Measurements from ENCODE around the gene TTC33. TPM values are rescaled to one million over a fixed set of nuclear protein-coding genes. Genes with fewer than 3 reads are reported as not detected.
A peak's percentile ranks its signal among the peaks of the same experiment; 100 is the strongest.

TTC33 gene
- total RNA-seq, 1 donor from 2014 or later = 20.1 TPM

DNA sequence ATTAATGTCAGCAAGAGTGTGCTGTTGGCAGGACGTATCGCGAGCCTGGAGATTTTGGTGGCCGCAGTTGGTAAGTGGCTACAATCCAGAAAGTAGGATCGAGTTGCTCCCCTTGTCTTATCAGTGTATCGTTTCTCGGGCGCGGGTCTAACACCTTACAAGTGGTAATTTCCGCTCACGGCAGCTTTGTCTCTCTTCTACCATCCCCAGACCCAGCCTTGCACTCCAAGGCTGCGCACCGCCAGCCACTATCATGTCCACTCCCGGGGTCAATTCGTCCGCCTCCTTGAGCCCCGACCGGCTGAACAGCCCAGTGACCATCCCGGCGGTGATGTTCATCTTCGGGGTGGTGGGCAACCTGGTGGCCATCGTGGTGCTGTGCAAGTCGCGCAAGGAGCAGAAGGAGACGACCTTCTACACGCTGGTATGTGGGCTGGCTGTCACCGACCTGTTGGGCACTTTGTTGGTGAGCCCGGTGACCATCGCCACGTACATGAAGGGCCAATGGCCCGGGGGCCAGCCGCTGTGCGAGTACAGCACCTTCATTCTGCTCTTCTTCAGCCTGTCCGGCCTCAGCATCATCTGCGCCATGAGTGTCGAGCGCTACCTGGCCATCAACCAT, 74.9 kb downstream of the TTC33 start:
- Mint-ChIP-seq H3K36me3 (peaks cover 5% of the 10 kb centered on the region), H3K4me1 (peaks cover 70% of the 10 kb centered on the region), H3K27ac (peak overlapping the region; percentile 5), H3K4me3 (peak overlapping the region; percentile 75), H3K27me3 (ENCODE audit: low read depth) (peaks cover 26% of the 10 kb centered on the region), H3K9me3 (no peaks in the 10 kb centered on the region)
- peak in 1 of 2 experiments; percentile 41 for DNase-seq (ENCODE audit: low spot score in 2 of 2, unreplicated experiment in 2 of 2)
- TF ChIP-seq, protein P1, sequence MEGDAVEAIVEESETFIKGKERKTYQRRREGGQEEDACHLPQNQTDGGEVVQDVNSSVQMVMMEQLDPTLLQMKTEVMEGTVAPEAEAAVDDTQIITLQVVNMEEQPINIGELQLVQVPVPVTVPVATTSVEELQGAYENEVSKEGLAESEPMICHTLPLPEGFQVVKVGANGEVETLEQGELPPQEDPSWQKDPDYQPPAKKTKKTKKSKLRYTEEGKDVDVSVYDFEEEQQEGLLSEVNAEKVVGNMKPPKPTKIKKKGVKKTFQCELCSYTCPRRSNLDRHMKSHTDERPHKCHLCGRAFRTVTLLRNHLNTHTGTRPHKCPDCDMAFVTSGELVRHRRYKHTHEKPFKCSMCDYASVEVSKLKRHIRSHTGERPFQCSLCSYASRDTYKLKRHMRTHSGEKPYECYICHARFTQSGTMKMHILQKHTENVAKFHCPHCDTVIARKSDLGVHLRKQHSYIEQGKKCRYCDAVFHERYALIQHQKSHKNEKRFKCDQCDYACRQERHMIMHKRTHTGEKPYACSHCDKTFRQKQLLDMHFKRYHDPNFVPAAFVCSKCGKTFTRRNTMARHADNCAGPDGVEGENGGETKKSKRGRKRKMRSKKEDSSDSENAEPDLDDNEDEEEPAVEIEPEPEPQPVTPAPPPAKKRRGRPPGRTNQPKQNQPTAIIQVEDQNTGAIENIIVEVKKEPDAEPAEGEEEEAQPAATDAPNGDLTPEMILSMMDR (IDR thresholded peaks at IDR 0.05; ENCODE audit: unreplicated experiment) = peak; percentile 38

- peaks cover 29% of the 10 kb centered on the region for H3K27me3 Mint-ChIP-seq (ENCODE audit: low read depth)
- peaks cover 62% of the 10 kb centered on the region for H3K4me1 Mint-ChIP-seq
- H3K9me3 Mint-ChIP-seq = no peaks in the 10 kb centered on the region
- DNase-seq (ENCODE audit: low spot score in 2 of 2, unreplicated experiment in 2 of 2) = peak; percentile 26 to 45
- TF ChIP-seq, protein P1 (IDR thresholded peaks at IDR 0.05; ENCODE audit: unreplicated experiment) = no peak
- H3K27ac Mint-ChIP-seq = peak within 1 kb of the TSS; percentile 98
- peaks cover 3% of the 10 kb centered on the region for H3K36me3 Mint-ChIP-seq
- H3K4me3 Mint-ChIP-seq = peak within 1 kb of the TSS; percentile 75
Observed at GRCh38 chr5:40679913-40680681, 75.7 kb downstream of the TTC33 start, which contains the start of gene PTGER4. Gene PTGER4, plus strand, starts transcription at chr5:40679915. Its CDS starts 1,079 bp downstream, at chr5:40680994.

- no peaks in the 10 kb centered on the region for H3K9me3 Mint-ChIP-seq
- peaks cover 29% of the 10 kb centered on the region for H3K27me3 Mint-ChIP-seq (ENCODE audit: low read depth)
- H3K27ac Mint-ChIP-seq = peak overlapping the region; percentile 98
- peaks cover 3% of the 10 kb centered on the region for H3K36me3 Mint-ChIP-seq
- TF ChIP-seq, protein P1 (IDR thresholded peaks at IDR 0.05; ENCODE audit: unreplicated experiment) = no peak
- peak; percentile 83 to 94 for DNase-seq (ENCODE audit: low spot score in 2 of 2, unreplicated experiment in 2 of 2)
- peaks cover 59% of the 10 kb centered on the region for H3K4me1 Mint-ChIP-seq
- peak overlapping the region; percentile 75 for H3K4me3 Mint-ChIP-seq
Observed at GRCh38 chr5:40679148-40679912, 76.4 kb downstream of the TTC33 start.

GRCh38 chr5:40678460-40679147, 77.2 kb downstream of the TTC33 start:
- peaks cover 29% of the 10 kb centered on the region for H3K27me3 Mint-ChIP-seq (ENCODE audit: low read depth)
- TF ChIP-seq, protein P1 (IDR thresholded peaks at IDR 0.05; ENCODE audit: unreplicated experiment) = no peak
- no peak for DNase-seq (ENCODE audit: low spot score in 2 of 2, unreplicated experiment in 2 of 2)
- H3K36me3 Mint-ChIP-seq = peaks cover 3% of the 10 kb centered on the region
- H3K4me3 Mint-ChIP-seq = peak overlapping the region; percentile 75
- H3K4me1 Mint-ChIP-seq = peaks cover 53% of the 10 kb centered on the region
- H3K27ac Mint-ChIP-seq = peak overlapping the region; percentile 98
- no peaks in the 10 kb centered on the region for H3K9me3 Mint-ChIP-seq

DNA sequence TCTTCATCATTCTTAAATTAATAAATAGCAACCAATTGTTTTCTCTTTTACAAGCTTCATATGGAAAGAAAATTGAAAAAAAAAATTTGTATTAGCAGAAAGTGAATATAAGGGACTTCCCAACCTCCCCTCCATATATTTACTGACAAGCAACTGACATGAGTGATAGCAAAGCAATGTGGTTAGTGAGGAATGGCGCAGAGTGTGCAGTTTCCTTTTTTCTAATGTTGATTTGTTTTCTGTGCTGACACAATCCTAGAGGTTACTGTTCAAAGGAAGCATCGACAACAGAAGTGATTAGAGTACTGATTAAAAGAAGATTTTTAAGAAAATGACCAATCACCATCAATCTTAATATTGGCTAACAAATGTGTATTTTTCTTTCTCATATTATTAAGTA, 77.7 kb downstream of the TTC33 start:
- Mint-ChIP-seq H3K27ac (peak overlapping the region; percentile 84), H3K27me3 (ENCODE audit: low read depth) (peaks cover 33% of the 10 kb centered on the region), H3K4me3 (peak overlapping the region; percentile 75), H3K36me3 (peaks cover 3% of the 10 kb centered on the region), H3K4me1 (peaks cover 47% of the 10 kb centered on the region), H3K9me3 (no peaks in the 10 kb centered on the region)
- no peak for DNase-seq (ENCODE audit: low spot score in 2 of 2, unreplicated experiment in 2 of 2)
- TF ChIP-seq, protein P1 (IDR thresholded peaks at IDR 0.05; ENCODE audit: unreplicated experiment) = no peak
